Liver (tissue), 9 donors: ENCODE measurements around the gene MUC2. TPM values are rescaled to one million over a fixed set of nuclear protein-coding genes. Genes with fewer than 3 reads are reported as not detected.

Experiments
- DNase-seq: peaks from one replicate; pipeline ENCODE4 v3.0.0-alpha.2; 2017; ENCODE audit warnings: low spot score
- H3K27ac ChIP-seq, 2 donors: one replicate each; pipeline ENCODE4 v1.7.0; 2013; ENCODE audit warnings: inconsistent platforms in 2 of 2, low read length in 2 of 2, control low read depth in 1 of 2, low read depth in 1 of 2, mild to moderate bottlenecking in 1 of 2
- H3K27me3 ChIP-seq, 4 donors: one replicate each; pipeline versions ENCODE4 v1.6.1 to v1.7.0; 2013; ENCODE audit warnings: low read length in 3 of 4, inconsistent platforms in 1 of 4, mild to moderate bottlenecking in 1 of 4, moderate library complexity in 1 of 4; ENCODE audit not compliant: control insufficient read depth in 4 of 4, insufficient read depth in 4 of 4
- H3K36me3 ChIP-seq, 4 donors: one replicate each; pipeline versions ENCODE4 v1.6.1 to v1.7.0; 2013; ENCODE audit warnings: low read length in 3 of 4, mild to moderate bottlenecking in 3 of 4, low read depth in 1 of 4, moderate library complexity in 1 of 4; ENCODE audit not compliant: control insufficient read depth in 4 of 4, insufficient read depth in 3 of 4
- H3K4me1 ChIP-seq, 4 donors: one replicate each; pipeline versions ENCODE4 v1.6.1 to v1.7.0; 2013; ENCODE audit warnings: low read length in 3 of 4, mild to moderate bottlenecking in 3 of 4, moderate library complexity in 1 of 4; ENCODE audit not compliant: control insufficient read depth in 4 of 4, insufficient read depth in 4 of 4
- H3K4me3 ChIP-seq, 3 donors: one replicate each; pipeline versions ENCODE4 v1.6.1 to v1.7.0; 2013; ENCODE audit warnings: low read length in 3 of 3, control low read depth in 1 of 3, low read depth in 1 of 3, mild to moderate bottlenecking in 1 of 3
- H3K9ac ChIP-seq, 2 donors: one replicate each; pipeline ENCODE4 v1.7.0; 2013; ENCODE audit warnings: low read length in 2 of 2, mild to moderate bottlenecking in 2 of 2, moderate library complexity in 2 of 2, control low read depth in 1 of 2, low read depth in 1 of 2
- H3K9me3 ChIP-seq, 4 donors: one replicate each; pipeline versions ENCODE4 v1.6.1 to v1.7.0; 2013; ENCODE audit warnings: low read length in 3 of 4; ENCODE audit not compliant: control insufficient read depth in 4 of 4
- EGR1 ChIP-seq, 2 donors: IDR thresholded peaks; 2 replicates each; pipeline ENCODE4 v1.6.1; 2016 to 2018; ENCODE audit warnings: antibody characterized with exemption in 2 of 2, low read depth in 2 of 2
- FOXA1 ChIP-seq: IDR thresholded peaks from 2 replicates; pipeline ENCODE4 v1.6.1; 2016; ENCODE audit warnings: antibody characterized with exemption
- FOXA2 ChIP-seq: IDR thresholded peaks from 2 replicates; pipeline ENCODE4 v1.6.1; 2016; ENCODE audit warnings: antibody characterized with exemption
- HNF4A ChIP-seq, 2 donors: conservative IDR thresholded peaks; 2 replicates each; pipeline ENCODE4 v1.6.1; 2016; ENCODE audit warnings: antibody characterized with exemption in 2 of 2, mild to moderate bottlenecking in 2 of 2
- HNF4G ChIP-seq: IDR thresholded peaks from 2 replicates; pipeline ENCODE4 v1.6.1; 2016; ENCODE audit warnings: antibody characterized with exemption
- NR2F2 ChIP-seq: IDR thresholded peaks from 2 replicates; pipeline ENCODE4 v1.6.1; 2016; ENCODE audit warnings: antibody characterized with exemption
- RAD21 ChIP-seq, 2 donors: IDR thresholded peaks; 2 replicates each; pipeline ENCODE4 v1.6.1; 2016; ENCODE audit warnings: antibody characterized with exemption in 2 of 2, mild to moderate bottlenecking in 2 of 2
- RXRA ChIP-seq, 2 donors: IDR thresholded peaks; 2 replicates each; pipeline ENCODE4 v1.6.1; 2017 to 2018; ENCODE audit warnings: antibody characterized with exemption in 2 of 2, mild to moderate bottlenecking in 1 of 2
- SP1 ChIP-seq: IDR thresholded peaks from 2 replicates; pipeline ENCODE4 v1.6.1; 2018; ENCODE audit warnings: antibody characterized with exemption, mild to moderate bottlenecking
- YY1 ChIP-seq: IDR thresholded peaks from 2 replicates; pipeline ENCODE4 v1.6.1; 2016; ENCODE audit warnings: antibody characterized with exemption, mild to moderate bottlenecking
- WGBS: extraction: QIAGEN DNeasy Blood & Tissue Kit; methylation state at CpG from one replicate; pipeline ENCODE4 v1.1.7; 2013; 5-methylcytosine and 5-hydroxymethylcytosine counted together
- polyA plus RNA-seq, 2 donors: library from polyadenylated mRNA; stranded (reverse) in 1 of 2; unstranded in 1 of 2; fragments of 200-250 nt in 1 of 2; fragments of >200 nt in 1 of 2; fragmentation: Nextera tagmentation in 1 of 2; extraction: Ambion mirVana in 1 of 2; gene quantifications; one replicate each; pipeline versions ENCODE4 v1.2.1 to v1.2.3, GENCODE V29; 2013 to 2015
- total RNA-seq, 2 donors: library from RNA; depleted of rRNA; stranded (reverse); fragments of >200 nt; gene quantifications; one replicate each; pipeline ENCODE4 v1.2.3, GENCODE V29; 2014
- TF ChIP-seq, protein P1 (sequence below): IDR thresholded peaks from 2 replicates; pipeline ENCODE4 v1.6.1; 2016; ENCODE audit warnings: antibody characterized with exemption
- TF ChIP-seq, protein P2 (sequence below): fragments of 150-350 bp; IDR thresholded peaks from 2 replicates; pipeline ENCODE4 v1.5.1; 2017; ENCODE audit warnings: improper control_type of control experiment, low read depth, low read length; ENCODE audit not compliant: missing input control
- TF ChIP-seq, protein P3 (sequence below): IDR thresholded peaks from 2 replicates; pipeline ENCODE4 v1.6.1; 2016; ENCODE audit warnings: antibody characterized with exemption, mild to moderate bottlenecking
- donor health status: healthy.
- donor health status: healthy.
- donor health status: healthy.
- donor health status: healthy.
- donor health status: healthy.

MUC2 gene
- total and polyA plus RNA-seq, 4 donors: under 0.01 TPM; not detected in 3

DNA sequence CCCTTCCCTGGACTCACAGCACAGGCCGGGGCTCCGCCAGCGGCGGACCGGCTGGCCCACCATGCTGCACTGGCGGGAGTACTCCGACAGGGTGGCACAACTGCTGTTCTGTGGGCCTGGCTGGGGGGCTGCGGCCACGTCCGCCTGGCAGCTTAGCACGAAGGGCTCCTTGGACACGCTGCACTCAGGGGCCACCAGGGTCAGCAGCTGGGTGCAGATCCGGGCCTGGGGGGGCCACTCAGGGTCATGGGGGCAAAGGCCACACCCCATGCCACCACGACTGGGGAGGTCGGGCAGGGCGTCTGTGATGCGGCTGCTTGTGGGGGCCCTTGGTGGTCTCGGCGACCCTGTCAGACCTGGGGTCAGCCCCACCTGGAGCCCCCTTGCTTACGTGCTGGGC lies 44.1 kb upstream of the MUC2 start:
- H3K27ac ChIP-seq: no peak overlapping the region
- no peak for DNase-seq
- H3K9ac ChIP-seq: no peak overlapping the region
- TF ChIP-seq, protein P1, sequence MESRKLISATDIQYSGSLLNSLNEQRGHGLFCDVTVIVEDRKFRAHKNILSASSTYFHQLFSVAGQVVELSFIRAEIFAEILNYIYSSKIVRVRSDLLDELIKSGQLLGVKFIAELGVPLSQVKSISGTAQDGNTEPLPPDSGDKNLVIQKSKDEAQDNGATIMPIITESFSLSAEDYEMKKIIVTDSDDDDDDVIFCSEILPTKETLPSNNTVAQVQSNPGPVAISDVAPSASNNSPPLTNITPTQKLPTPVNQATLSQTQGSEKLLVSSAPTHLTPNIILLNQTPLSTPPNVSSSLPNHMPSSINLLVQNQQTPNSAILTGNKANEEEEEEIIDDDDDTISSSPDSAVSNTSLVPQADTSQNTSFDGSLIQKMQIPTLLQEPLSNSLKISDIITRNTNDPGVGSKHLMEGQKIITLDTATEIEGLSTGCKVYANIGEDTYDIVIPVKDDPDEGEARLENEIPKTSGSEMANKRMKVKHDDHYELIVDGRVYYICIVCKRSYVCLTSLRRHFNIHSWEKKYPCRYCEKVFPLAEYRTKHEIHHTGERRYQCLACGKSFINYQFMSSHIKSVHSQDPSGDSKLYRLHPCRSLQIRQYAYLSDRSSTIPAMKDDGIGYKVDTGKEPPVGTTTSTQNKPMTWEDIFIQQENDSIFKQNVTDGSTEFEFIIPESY: no peak
- TF ChIP-seq FOXA2: no peak
- no peak for TF ChIP-seq NR2F2
- TF ChIP-seq FOXA1: no peak
- no peak for TF ChIP-seq HNF4G
- TF ChIP-seq RXRA (IDR thresholded peaks at IDR 0.05): no peak
- no peak for TF ChIP-seq EGR1 (IDR thresholded peaks at IDR 0.05; ENCODE audit: low read depth in 2 of 2)
- TF ChIP-seq RAD21 (IDR thresholded peaks at IDR 0.05): no peak
- H3K27me3 ChIP-seq: no peaks in the 10 kb centered on the region
- H3K36me3 ChIP-seq: no peaks in the 10 kb centered on the region
- H3K4me3 ChIP-seq: no peak overlapping the region
- H3K4me1 ChIP-seq: no peaks in the 10 kb centered on the region
- WGBS: 67% methylated on average over 20 of the region's 20 CpGs
- no peaks in the 10 kb centered on the region for H3K9me3 ChIP-seq

DNA sequence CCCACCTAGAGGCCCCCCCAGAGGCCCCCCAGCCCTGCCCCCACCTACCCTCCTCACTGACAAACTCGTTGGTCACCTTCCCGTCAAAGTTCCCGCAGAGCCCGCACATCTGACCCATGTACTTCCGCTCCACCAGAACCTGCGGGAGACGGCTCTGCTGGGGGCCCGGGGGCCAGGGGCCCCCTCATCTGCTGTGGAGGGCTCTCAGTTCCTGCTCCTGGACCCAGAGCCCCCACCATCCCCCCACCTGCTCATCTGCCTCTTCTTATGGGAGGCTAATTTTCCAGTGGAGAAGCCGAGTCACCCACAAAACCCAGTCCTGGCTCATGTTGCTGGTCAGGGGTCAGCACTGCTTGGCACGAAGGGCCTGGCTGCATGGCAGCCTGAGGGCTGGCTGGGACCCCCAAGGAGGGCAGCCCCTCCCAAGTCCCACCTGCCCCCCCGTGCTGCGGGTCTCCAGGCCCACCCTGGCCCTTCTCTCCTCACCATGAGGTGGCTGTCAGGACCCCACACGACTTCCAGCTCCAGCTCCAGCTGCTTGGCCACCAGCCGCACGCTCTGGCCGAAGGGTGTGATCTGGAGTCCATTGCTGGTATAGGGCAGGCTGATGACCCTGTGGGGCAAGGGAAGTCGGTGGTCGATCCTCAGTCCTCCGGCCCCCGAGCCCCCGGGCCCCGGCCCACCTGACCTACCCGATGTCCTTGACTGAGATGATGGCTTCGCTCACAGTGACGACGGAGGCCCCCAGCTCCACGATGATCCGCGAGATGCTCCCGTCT lies 43.4 kb upstream of the MUC2 start:
- Histone ChIP-seq H3K4me1 (no peaks in the 10 kb centered on the region), H3K27me3 (no peaks in the 10 kb centered on the region), H3K27ac (no peak overlapping the region), H3K9me3 (no peaks in the 10 kb centered on the region), H3K9ac (no peak overlapping the region), H3K36me3 (no peaks in the 10 kb centered on the region), H3K4me3 (no peak overlapping the region)
- 84% methylated on average over 30 of the region's 30 CpGs for WGBS
- DNase-seq: no peak
- no peak for TF ChIP-seq FOXA1
- TF ChIP-seq, protein P2, sequence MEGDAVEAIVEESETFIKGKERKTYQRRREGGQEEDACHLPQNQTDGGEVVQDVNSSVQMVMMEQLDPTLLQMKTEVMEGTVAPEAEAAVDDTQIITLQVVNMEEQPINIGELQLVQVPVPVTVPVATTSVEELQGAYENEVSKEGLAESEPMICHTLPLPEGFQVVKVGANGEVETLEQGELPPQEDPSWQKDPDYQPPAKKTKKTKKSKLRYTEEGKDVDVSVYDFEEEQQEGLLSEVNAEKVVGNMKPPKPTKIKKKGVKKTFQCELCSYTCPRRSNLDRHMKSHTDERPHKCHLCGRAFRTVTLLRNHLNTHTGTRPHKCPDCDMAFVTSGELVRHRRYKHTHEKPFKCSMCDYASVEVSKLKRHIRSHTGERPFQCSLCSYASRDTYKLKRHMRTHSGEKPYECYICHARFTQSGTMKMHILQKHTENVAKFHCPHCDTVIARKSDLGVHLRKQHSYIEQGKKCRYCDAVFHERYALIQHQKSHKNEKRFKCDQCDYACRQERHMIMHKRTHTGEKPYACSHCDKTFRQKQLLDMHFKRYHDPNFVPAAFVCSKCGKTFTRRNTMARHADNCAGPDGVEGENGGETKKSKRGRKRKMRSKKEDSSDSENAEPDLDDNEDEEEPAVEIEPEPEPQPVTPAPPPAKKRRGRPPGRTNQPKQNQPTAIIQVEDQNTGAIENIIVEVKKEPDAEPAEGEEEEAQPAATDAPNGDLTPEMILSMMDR: no peak
- no peak for TF ChIP-seq HNF4A (conservative IDR thresholded peaks at IDR 0.05)
- TF ChIP-seq RAD21 (IDR thresholded peaks at IDR 0.05): no peak
- TF ChIP-seq FOXA2: no peak

DNA sequence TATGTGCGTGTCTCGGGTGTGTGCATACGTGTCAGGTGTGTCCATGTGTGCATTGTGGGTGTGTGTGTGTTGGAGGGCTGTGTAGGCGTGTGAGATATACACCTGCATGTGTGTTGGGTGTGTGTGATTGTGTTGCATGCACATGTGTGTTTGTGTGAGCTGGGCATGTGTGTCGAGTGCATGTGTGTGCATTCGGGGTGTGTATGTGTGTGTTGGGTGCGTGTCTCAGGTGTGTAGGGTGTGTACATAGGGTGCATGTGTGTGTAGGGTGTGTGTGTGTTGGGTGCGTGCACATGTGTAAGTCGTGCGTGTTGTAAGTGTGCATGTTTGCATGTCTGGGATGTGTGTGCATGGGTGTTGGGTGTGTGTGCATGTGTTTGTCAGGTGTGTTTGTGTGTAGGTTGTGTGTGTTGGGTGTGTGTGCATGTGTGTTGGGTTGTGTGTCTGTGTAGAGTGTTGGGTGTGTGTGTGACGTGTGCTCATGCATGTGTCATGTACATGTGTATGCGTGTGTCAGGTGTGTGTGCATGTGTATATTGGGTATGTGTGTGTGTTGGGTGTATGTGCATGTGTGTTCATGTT lies 42.3 kb upstream of the MUC2 start:
- no peak overlapping the region for H3K9ac ChIP-seq
- TF ChIP-seq HNF4A (conservative IDR thresholded peaks at IDR 0.05): no peak
- no peak for TF ChIP-seq YY1
- TF ChIP-seq, protein P3, sequence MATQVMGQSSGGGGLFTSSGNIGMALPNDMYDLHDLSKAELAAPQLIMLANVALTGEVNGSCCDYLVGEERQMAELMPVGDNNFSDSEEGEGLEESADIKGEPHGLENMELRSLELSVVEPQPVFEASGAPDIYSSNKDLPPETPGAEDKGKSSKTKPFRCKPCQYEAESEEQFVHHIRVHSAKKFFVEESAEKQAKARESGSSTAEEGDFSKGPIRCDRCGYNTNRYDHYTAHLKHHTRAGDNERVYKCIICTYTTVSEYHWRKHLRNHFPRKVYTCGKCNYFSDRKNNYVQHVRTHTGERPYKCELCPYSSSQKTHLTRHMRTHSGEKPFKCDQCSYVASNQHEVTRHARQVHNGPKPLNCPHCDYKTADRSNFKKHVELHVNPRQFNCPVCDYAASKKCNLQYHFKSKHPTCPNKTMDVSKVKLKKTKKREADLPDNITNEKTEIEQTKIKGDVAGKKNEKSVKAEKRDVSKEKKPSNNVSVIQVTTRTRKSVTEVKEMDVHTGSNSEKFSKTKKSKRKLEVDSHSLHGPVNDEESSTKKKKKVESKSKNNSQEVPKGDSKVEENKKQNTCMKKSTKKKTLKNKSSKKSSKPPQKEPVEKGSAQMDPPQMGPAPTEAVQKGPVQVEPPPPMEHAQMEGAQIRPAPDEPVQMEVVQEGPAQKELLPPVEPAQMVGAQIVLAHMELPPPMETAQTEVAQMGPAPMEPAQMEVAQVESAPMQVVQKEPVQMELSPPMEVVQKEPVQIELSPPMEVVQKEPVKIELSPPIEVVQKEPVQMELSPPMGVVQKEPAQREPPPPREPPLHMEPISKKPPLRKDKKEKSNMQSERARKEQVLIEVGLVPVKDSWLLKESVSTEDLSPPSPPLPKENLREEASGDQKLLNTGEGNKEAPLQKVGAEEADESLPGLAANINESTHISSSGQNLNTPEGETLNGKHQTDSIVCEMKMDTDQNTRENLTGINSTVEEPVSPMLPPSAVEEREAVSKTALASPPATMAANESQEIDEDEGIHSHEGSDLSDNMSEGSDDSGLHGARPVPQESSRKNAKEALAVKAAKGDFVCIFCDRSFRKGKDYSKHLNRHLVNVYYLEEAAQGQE: no peak
- no peak for TF ChIP-seq RXRA (IDR thresholded peaks at IDR 0.05)
- TF ChIP-seq SP1: no peak
- no peak for TF ChIP-seq FOXA2
- TF ChIP-seq FOXA1: no peak
- no peak for TF ChIP-seq RAD21 (IDR thresholded peaks at IDR 0.05)
- H3K9me3 ChIP-seq: no peaks in the 10 kb centered on the region
- no peak overlapping the region for H3K27ac ChIP-seq
- no peak overlapping the region for H3K4me3 ChIP-seq
- 96% methylated on average over 12 of the region's 12 CpGs for WGBS
- no peaks in the 10 kb centered on the region for H3K27me3 ChIP-seq
- no peaks in the 10 kb centered on the region for H3K36me3 ChIP-seq
- DNase-seq: no peak
- no peaks in the 10 kb centered on the region for H3K4me1 ChIP-seq
